Stimulated activated CD4-positive, alpha-beta T cell treated with anti-CD3 and anti-CD28 coated beads, Interleukin-15, amount 100 ng/mL, for 48 hours (primary cell): ENCODE data around the gene RAC2.
"Not testable (repeated sequence)": the region's sequence is repeated elsewhere in the genome, so short reads cannot be mapped to it uniquely, and the experiment has no call there.

Experiments
- DNase-seq, 2 donors: peaks; one replicate each; pipeline ENCODE4 v3.0.0-alpha.2; 2020; ENCODE audit warnings: low read depth in 2 of 2

Gene RAC2

DNA sequence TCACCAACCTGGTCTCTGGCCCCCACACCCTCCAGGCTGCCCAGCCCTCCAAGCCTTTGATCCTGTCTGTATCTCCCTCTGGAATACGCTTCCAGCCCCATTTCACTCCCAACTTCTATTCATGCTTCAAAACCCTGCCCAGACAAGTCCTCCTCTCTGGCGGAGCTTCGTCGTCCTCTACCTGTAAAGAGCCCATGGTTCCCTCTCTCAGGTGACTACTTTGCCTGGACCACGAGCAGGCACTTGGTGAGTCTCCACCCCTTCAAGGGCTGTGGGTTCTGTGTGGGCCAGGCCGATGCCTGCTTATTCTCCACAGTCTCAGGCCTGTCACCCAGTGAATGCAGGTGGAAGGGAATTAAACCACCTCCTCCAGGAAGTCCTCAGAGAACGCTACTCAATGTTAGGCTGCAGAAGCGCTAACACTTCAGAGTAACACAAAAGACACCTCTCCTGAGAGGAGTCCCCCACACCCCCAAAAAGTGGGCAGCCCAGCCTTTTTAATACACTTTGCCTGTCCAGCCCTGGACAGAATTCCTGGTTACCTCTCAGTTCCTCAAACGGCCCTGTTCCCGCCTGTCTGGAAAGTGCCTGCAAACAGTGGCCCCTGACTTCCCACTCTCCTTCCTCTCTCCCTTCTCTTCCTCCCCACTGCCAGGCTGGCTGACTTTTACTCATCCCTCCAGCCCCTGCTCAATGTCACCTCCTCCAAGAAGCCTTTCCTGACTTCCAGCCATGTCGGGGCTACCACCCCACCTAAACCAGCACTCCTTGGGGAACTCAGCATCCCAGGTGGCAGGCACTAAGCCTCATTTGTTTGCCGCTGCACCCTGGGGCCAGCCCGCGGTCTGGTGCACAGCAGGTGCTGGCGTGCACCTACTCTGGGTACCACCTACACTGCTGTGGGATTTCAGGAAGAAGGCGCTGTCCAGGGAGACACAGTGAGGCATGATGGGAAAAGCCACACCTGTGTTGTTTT is 9.0 kb downstream of the RAC2 start:
- no peak for DNase-seq

DNA sequence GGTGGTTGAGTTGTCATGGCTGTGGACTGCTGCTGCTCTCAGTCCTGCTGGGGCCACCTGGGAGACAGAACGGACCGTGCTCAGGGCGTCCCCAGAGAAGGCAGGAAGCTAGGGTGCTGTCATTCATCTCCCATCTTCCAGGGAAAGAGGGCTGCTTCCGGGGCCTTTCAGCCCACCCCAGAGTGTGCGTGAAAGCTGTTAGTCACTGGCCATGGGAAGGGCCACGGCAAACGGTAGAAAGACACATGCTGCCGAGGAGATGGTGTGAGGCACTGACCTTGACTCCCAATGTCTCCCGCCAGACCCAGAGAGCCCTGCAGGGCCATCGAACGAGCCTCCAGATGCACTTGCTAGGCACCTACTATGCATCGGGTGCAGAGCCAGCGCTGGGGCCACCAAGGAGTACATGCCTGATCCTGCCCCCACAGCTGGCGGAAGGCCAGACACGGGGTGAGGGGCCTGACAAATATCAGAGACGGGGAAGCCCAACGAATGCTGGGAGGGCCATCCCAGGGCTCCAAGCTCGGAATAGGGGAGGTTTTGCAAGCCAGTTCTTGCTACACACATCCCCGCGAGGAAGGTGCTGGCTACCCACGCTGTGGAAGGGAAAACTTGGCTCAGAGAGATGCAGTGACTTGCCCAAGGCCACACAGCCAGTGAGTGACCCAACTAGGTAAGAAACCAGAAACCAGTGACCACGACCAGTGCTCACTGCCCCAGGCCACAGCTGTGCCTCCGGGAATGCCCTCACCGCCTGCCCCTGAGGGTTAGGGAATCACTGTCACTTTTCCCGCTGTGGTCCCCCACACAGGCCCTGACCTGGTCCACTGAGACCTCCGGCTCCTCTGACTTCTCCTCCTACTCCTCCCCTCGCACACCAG is 10.1 kb downstream of the RAC2 start:
- no peak for DNase-seq

DNA sequence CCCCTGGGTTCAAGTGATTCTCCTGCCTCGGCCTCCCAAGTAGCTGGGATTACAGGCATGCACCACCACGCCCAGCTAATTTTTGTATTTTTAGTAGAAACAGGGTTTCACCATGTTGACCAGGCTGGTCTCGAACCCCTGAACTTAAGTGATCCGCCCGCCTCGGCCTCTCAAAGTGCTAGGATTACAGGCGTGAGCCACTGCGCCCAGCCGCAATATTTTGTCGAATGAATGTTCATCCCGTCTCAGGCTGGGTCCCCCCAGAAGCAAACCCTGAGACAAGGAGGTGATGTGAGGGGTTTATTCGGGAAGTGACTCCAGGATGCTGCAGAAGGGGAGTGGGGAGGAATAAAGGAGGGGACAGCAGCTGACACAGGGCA is 10.7 kb downstream of the RAC2 start:
- not testable (repeated sequence) for DNase-seq

DNA sequence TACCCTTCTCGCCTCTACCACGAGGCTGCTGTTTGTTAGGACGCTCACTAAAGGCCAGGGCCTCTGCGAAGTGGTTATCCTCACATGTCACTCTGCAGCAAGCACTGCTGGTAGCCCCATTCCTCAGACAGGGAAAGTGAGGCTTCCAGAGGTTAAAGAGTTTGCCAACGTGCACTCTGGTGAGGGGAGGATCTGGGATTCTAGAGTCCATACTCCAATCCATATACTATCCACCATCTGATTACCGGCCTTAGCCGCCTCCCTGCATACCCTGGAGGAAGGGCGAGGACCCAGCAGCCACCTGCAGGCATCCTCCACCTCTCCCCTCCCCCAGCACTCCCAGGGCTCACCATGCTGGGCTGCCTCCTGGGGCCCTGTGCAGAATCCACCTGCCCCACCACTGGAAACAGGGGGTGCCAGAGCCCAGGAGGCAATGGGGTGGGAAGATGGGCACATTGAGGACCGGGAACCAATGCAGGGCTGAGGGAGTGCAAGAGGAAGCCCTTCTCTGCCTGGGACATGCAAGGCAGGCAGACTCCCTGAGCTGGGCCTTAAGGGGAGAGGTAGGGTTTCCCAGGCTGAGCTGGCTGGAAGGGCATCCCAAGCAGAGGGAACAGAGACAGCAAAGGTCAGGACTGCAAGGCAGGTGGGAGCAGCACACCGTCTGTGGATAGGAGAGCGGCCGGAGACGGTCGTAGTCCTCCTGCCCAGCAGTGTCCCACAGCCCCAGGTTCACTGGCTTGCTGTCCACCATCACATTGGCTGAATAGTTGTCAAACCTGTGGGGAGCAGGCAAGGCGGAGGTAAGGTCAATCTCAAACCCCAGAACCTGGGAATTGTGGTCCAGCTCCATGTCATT is 11.7 kb downstream of the RAC2 start:
- DNase-seq, result no peak

DNA sequence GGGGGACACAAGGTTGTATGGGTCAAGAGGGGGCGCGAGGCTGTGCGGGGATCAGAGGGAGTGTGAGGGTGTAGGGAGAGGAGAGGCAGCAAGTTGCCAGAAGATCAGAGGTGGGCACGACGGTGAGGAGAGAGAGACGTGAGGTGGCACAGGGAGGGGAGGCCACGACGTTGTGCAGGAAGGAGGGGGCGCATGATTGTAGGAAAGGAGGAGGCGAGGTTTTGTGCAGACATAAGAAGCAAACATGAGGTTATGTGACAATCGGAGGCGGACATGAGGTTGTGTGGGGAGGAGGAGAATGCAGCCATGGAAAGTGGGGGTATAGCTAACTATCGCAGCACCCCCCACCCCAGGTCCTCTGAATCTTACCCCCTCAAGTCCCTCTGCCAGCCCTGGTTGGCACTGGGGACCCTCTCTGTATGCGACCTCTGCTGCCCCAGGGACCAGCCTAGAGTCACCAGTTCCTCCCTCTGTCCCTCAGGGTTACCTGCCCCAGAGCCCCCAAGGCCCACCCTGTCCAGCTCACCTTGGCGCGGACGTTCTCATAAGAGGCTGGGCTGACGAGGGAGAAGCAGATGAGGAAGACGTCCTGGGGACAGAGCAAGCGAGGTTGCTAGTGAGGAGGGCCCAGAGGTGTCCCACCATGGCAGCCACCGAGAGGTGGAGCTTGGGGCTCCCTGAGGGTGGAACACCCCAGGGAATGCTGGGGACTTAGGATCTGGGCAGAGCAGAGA is 12.5 kb downstream of the RAC2 start:
- peak in 1 of 2 donors; percentile 54 for DNase-seq

DNA sequence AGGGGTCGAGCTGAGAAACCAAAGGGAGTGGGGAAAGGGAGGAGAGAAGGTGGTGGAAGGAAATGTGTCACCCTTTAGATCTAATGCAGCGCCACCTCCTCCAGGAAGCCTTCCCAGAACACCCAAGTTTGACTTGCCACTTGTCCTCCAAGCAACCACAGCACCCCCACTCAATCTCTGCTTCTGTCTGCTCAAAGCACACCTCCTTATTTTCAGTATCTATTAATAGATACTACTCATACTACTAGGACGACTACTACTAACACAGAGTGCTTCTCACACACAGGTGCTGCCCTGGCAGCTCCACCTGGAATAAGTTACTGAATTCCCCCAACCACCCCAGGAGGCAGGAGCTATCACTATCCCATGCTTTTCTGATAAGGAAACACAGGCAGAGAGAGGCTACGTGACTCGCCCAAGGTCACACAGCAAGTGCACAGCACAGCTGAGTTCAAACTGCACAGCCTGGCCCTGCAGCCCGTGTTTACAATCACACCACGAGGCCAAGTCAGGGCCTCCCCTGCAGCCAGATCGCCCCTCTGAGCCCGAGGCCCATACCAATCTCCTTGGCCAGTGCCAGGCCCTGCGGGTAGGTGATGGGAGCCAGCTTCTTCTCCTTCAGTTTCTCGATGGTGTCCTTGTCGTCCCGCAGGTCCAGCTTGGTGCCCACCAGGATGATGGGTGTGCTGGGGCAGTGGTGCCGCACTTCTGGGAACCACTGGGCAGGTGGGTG is 13.2 kb downstream of the RAC2 start:
- peak; percentile 83 to 88 for DNase-seq

DNA sequence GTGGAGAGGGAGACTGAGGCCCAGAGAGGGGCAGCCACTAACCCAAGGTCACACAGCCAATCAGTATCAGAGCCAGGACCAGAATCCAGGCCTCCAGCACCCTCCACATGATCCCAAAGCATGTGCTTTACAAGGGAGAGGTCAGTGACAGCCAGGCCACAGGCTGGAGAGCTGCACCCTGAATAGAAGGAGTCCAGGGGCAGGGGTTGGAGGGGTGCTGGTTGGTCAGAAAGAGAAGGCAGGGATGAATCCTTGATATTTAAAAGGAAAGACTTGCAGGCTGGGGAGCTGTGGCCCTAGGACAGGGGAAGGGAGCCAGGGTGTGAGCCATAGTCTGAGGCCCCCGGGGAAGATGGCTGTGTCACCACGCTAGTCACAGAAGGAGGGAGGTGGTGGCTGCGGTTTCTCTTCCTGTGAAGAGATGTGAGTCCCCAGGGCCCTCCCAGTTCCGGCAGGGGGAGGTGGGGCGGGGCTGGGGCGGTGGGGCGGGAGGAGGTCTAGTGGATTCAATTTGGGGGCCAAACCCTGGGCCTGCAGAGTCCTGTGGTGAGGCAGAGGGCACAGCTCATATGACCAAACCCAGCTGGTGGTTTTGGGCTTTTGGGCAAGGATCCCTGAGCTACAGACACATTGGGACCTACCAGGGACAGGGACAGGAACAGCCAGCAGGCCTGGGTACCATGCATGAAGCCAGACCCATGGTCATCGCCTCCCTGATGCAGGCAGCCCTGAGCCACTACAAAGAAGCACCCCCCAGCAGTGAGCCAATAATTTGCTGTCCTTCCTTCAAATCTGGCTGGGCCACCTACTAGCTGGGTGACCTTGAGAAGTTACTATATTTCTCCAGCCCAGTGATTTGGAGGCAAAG is 14.0 kb downstream of the RAC2 start:
- DNase-seq, result peak; percentile 88 to 90

DNA sequence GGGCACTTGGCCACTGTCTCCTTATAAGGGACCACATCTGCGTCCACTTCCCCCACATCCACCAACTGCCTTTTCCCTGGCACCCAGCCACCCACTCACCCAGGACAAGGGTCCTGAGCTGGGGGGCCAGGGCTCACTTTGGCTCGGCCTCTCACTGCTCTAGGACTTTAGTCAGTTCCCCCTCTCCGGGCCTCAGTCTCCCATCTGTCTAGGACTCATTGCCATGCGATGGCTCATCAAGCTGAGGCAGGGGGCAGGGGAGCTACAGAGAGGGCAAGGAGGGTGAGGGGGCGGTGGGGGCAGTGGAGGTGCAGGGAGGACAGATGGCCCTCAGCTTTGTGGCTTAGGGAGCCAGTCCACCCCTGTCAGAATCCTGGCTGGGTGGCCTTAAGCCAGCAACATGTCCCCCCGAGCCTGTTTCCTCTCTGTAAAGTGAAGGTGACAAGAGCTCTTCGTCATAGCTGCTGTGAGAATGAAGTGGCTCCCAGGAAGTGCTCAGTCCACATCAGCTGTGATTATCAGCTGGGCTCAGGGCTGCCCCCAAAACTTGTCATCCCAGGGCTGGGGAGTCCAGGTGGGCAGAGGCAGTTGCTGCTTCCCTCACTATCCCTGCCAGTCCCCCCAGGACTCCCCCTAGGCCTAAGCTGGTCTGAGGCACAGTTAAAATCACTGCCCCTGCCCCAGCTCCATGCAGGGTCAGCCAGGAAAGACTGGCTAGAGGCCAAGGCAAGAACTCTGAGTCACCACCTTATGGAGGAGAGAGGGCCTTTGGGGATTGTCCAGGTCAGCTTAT is 14.9 kb downstream of the RAC2 start:
- DNase-seq, result no peak

DNA sequence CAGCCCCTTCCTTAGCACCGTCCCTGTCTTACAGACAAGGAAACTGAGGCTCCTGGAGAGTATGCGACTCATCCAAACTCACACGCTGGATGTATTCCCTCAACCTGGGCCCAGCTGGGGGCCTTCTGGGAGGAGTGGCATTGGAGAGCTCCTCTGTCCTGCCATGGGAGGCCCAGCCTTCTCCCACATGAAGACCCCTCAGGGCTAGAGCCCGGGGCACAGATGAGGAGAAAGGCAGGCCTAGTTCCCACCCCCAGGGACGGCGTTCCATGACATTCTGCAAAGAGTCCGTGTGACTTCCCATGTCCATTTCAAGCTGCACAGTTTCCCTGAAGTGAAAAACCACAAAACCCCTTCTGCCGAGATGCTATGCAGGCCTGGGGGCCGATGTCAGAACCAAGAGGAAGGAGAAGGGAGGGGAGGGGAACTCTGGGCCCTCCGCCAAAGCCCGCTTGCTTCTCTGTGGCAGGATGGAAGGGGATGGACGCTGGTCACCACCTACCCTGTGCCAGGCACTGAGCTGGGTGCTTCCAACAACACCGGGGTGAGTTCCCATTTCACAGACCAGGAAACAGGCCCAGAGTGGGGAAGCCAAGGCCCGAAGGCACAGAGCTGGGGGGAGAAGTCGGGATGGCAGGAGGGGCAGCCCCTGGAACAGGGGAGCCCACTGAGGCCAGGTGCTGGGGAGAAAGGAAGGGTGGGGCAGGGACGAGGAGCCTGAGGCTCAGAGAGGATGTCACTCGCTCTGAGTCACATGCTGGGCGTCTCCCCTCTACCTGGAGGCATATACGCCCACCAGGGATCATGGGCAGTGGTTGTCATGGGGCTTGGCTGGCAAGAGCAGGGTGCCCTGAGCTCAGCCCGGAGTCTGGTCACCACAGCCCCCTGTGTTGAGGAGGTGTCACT is 15.7 kb downstream of the RAC2 start:
- DNase-seq, result no peak

DNA sequence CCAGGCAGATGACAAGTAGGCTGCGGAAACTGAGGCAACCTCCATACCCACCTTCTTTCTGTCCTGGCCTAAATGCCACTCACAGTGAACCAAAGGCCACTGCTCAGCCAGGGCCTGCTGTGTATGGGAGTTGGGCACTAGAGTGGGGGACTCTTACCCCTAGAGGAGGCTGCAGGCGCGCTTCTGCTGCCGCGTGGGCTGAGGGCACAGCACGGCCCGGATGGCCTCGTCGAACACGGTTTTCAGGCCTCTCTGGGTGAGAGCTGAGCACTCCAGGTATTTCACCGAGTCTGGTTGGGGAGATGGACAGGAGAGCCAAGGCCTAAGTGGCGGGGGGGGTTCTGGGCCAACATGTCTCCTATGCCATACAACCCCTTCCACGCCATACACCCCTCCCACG is 17.6 kb downstream of the RAC2 start:
- DNase-seq, result no peak

DNA sequence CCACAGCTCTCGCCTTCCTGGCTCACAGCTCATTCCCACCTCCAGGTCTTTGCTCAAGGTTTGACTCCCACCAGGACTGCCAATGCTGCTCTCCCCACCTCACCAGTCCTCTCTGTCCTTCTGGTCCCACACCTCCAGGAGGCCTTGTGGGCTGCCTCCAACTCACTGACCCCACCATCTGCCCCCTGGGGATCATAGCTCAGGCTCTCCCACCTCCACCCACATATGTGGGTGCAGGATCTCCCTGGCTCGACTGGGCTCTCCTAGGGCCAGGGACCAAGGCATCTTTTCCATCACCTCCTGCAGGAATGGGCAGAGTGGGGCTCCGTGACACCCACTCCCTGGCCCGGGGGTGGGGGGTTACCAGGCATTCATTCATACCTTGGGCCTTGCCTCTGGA is 18.0 kb downstream of the RAC2 start:
- no peak for DNase-seq

DNA sequence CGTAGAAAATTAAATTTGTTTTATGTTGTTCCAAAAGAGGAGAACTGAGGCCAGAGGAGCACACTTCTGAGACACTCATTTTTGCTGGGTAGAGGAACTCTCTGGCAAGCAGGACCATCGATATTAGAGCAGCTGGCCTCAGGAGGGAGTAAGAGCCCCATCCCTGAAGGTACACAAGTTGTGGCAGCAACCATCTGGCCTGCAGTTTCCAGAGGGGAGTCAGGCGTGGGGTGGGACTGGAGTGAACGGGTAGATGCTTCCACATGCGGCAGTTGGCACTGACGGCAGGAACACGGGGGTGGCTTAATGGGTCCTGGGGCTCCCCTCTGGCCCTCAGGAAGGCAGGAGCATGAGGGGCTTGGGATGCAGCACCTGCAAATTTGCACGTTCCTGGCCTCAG is 18.6 kb downstream of the RAC2 start:
- no peak for DNase-seq

DNA sequence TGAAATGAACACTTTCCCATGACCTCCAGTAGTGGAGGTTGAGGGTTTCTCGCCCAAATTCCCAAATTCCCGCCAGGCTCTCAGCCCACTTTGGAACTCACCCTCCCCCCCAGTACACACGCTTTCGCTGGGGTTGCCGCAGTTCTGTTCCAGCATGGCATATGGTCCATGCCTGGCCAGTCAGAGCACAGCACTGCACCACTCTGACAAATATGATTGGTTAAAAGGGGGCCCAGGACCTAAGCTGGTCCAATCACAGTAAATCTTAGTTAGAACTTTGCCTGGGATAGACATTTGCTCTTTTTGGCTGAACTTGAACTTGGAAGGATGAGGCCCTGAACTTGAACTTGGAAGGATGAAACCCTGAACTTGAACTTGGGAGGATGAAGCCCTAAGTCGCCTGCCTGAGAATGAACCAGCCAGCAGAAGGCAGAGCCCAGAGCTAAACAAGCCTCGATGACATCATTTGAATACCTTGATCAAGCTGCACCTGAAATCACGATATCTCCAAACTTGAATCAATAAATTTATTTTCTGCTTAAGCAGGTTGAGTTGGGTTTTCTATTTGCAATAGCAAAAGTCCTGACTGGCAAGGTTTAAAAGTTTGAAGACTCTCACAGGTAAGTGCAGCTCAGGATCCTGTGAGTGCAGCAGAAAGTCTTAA is 19.2 kb downstream of the RAC2 start:
- DNase-seq, result no peak

DNA sequence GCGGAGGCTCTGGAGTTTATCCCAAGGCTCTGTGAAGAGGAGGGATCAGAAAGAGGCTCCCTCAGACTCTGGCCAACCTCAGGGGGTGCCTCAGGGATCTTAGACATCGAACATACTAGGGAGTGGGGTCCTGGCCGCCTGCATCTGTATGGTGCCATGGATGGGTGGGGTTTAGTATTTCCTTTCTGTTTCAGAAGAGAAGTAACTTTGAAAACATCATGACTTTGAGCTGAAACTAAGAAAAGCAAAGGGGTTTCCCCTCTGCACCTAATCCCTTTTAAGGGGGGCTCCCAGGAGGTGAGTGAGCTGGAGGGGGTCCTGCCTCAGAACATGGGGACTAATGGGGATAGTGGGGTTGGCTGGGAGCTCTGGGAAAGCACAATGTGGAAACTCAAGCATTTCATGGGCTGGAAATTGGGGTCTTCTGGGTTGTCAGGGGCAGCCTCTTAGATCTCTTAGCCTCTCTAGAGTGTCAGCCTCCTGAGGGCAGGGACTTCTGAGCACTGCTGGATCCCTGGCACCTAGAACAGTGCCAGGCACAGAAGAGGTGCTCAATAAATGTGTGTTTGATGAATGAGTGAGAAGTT is 20.0 kb downstream of the RAC2 start:
- DNase-seq, result no peak

DNA sequence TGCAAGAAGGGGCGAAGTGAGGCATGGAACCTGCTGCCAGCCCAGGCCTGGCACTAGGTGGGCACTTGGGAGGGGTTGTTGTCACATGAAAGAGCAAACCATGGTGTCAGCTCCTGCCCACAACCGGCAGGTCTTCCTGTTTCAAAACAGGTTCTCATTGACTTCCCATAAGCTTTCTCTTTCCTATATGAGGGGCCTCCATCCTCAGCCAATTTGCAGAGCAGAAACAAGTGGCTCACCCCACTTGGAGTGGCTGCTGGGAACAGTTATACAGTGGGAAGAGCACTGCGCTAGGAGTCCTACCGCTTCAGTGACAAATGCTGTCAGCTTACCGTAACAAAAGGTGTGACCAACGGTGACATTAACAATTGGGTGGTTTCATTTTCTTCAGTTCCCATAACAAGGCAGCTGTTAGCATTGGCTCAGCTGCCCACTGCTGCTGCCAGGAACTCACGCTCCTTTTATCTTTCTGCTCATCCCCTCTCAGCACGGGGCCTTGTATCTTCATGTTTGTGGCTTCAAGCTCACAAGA is 21.6 kb downstream of the RAC2 start:
- DNase-seq, result peak in 1 of 2 donors; percentile 50
